H9 (cell line): ENCODE results near the gene EXD2. TPM values are rescaled to one million over a fixed set of nuclear protein-coding genes. Genes with fewer than 3 reads are reported as not detected.

Experiments
- DNase-seq: peaks from one replicate; pipeline ENCODE4 v3.0.0-alpha.2; 2017
- H2AFZ ChIP-seq: one replicate; pipeline ENCODE4 v1.6.1; 2013; ENCODE audit warnings: mild to moderate bottlenecking, low read length, control low read depth, moderate library complexity
- H2AK5ac ChIP-seq: 2 replicates; pipeline ENCODE4 v1.6.1; 2013; ENCODE audit warnings: low read length, control low read depth, mixed read lengths; ENCODE audit not compliant: insufficient read length
- H2BK120ac ChIP-seq: one replicate; pipeline ENCODE4 v1.6.1; 2013; ENCODE audit warnings: low read depth, mild to moderate bottlenecking, low read length, control low read depth, inconsistent platforms; ENCODE audit not compliant: poor library complexity, severe bottlenecking
- H2BK12ac ChIP-seq: 2 replicates; pipeline ENCODE4 v1.6.1; 2013; ENCODE audit warnings: low read length, control low read depth, mixed read lengths, low read depth; ENCODE audit not compliant: insufficient read length
- H2BK15ac ChIP-seq: 2 replicates; pipeline ENCODE4 v1.6.1; 2013; ENCODE audit warnings: low read depth, low read length, control low read depth
- H2BK20ac ChIP-seq: one replicate; pipeline ENCODE4 v1.6.1; 2013; ENCODE audit warnings: low read depth, mild to moderate bottlenecking, low read length, control low read depth, inconsistent platforms; ENCODE audit not compliant: poor library complexity, severe bottlenecking
- H2BK5ac ChIP-seq: 2 replicates; pipeline ENCODE4 v1.6.1; 2013; ENCODE audit warnings: low read length, control low read depth, mixed read lengths; ENCODE audit not compliant: insufficient read length
- H3K14ac ChIP-seq: 2 replicates; pipeline ENCODE4 v1.6.1; 2013; ENCODE audit warnings: low read length, control low read depth; ENCODE audit not compliant: insufficient read depth
- H3K18ac ChIP-seq: 2 replicates; pipeline ENCODE4 v1.6.1; 2013; ENCODE audit warnings: low read depth, mild to moderate bottlenecking, mixed read lengths, low read length, control low read depth; ENCODE audit not compliant: insufficient read length
- H3K23ac ChIP-seq: 2 replicates; pipeline ENCODE4 v1.6.1; 2013; ENCODE audit warnings: low read length, control low read depth, mixed read lengths, low read depth; ENCODE audit not compliant: insufficient read length
- H3K23me2 ChIP-seq: 2 replicates; pipeline ENCODE4 v1.6.1; 2013; ENCODE audit warnings: low read depth, mild to moderate bottlenecking, mixed read lengths, low read length, control low read depth; ENCODE audit not compliant: insufficient read length, poor library complexity, severe bottlenecking
- H3K27ac ChIP-seq: 2 replicates; pipeline ENCODE4 v1.5.1; 2013; ENCODE audit warnings: low read length, control low read depth, mixed read lengths, low read depth; ENCODE audit not compliant: insufficient read length
- H3K27me3 ChIP-seq: 2 replicates; pipeline ENCODE4 v1.6.1; 2013; ENCODE audit warnings: low read length, control low read depth, inconsistent platforms; ENCODE audit not compliant: insufficient read depth
- H3K4ac ChIP-seq: 2 replicates; pipeline ENCODE4 v1.6.1; 2013; ENCODE audit warnings: low read depth, mild to moderate bottlenecking, control low read depth, inconsistent platforms, low read length, moderate library complexity
- H3K4me1 ChIP-seq: 2 replicates; pipeline ENCODE4 v1.6.1; 2013; ENCODE audit warnings: low read length, control low read depth, inconsistent platforms; ENCODE audit not compliant: insufficient read depth
- H3K4me2 ChIP-seq: 2 replicates; pipeline ENCODE4 v1.6.1; 2013; ENCODE audit warnings: low read length, control low read depth, mixed read lengths; ENCODE audit not compliant: insufficient read length, insufficient read depth
- H3K56ac ChIP-seq: 2 replicates; pipeline ENCODE4 v1.6.1; 2013; ENCODE audit warnings: low read depth, mild to moderate bottlenecking, mixed read lengths, low read length, control low read depth; ENCODE audit not compliant: insufficient read length
- H3K79me1 ChIP-seq: 2 replicates; pipeline ENCODE4 v1.6.1; 2013; ENCODE audit warnings: low read depth, mild to moderate bottlenecking, moderate library complexity, low read length, control low read depth, inconsistent platforms; ENCODE audit not compliant: insufficient read depth, poor library complexity, severe bottlenecking
- H3K79me2 ChIP-seq: 2 replicates; pipeline ENCODE4 v1.6.1; 2013; ENCODE audit warnings: low read length, control low read depth, inconsistent platforms; ENCODE audit not compliant: insufficient read depth
- H3K9ac ChIP-seq: 2 replicates; pipeline ENCODE4 v1.6.1; 2013; ENCODE audit warnings: low read length, control low read depth, mixed read lengths; ENCODE audit not compliant: insufficient read length; ENCODE audit errors: extremely low read depth
- H3K9me3 ChIP-seq: one replicate; pipeline ENCODE4 v1.6.1; 2013; ENCODE audit warnings: low read depth, low read length, inconsistent platforms; ENCODE audit not compliant: control insufficient read depth
- H3T11ph ChIP-seq: one replicate; pipeline ENCODE4 v1.6.1; 2013; ENCODE audit warnings: mild to moderate bottlenecking, low read length, control low read depth, inconsistent platforms
- H4K20me1 ChIP-seq: one replicate; pipeline ENCODE4 v1.6.1; 2013; ENCODE audit not compliant: control insufficient read depth, insufficient read length, insufficient read depth
- H4K5ac ChIP-seq: 2 replicates; pipeline ENCODE4 v1.6.1; 2013; ENCODE audit warnings: low read depth, mild to moderate bottlenecking, mixed read lengths, low read length, control low read depth; ENCODE audit not compliant: insufficient read length
- H4K8ac ChIP-seq: replicated peaks from 2 replicates; pipeline ENCODE4 v1.6.1; 2013; ENCODE audit warnings: low read length, control low read depth, mixed read lengths, low read depth; ENCODE audit not compliant: insufficient read length
- H4K91ac ChIP-seq: 2 replicates; pipeline ENCODE4 v1.6.1; 2013; ENCODE audit warnings: low read depth, mild to moderate bottlenecking, moderate library complexity, mixed read lengths, low read length, control low read depth; ENCODE audit not compliant: insufficient read length
- H3K27ac Mint-ChIP-seq, 3 experiments: 2 replicates in 2 of 3; 3 replicates in 1 of 3; pipeline ENCODE4 v1.8.0; 2020 to 2021; ENCODE audit warnings: mixed read lengths in 3 of 3, mild to moderate bottlenecking in 1 of 3, moderate library complexity in 1 of 3
- H3K27me3 Mint-ChIP-seq: 2 replicates; pipeline ENCODE4 v1.8.0; 2021; ENCODE audit warnings: low read depth, mild to moderate bottlenecking, moderate library complexity, mixed read lengths
- H3K36me3 Mint-ChIP-seq, 3 experiments: 2 replicates in 2 of 3; 3 replicates in 1 of 3; pipeline ENCODE4 v1.8.0; 2020 to 2021; ENCODE audit warnings: low read depth in 3 of 3, mixed read lengths in 3 of 3; ENCODE audit not compliant: insufficient read depth in 1 of 3
- H3K4me1 Mint-ChIP-seq, 2 experiments: 2 replicates each; pipeline ENCODE4 v1.8.0; 2020; ENCODE audit warnings: mixed read lengths in 2 of 2
- H3K4me3 Mint-ChIP-seq, 2 experiments: 2 replicates in 1 of 2; 3 replicates in 1 of 2; pipeline ENCODE4 v1.8.0; 2020 to 2021; ENCODE audit warnings: mild to moderate bottlenecking in 2 of 2, mixed read lengths in 2 of 2, moderate library complexity in 1 of 2
- H3K9me3 Mint-ChIP-seq, 2 experiments: 2 replicates in 1 of 2; 3 replicates in 1 of 2; pipeline ENCODE4 v1.8.0; 2020; ENCODE audit warnings: mild to moderate bottlenecking in 2 of 2, mixed read lengths in 2 of 2, moderate library complexity in 1 of 2
- CTCF ChIP-seq: fragments of 200-600 bp; sonication (generic); conservative IDR thresholded peaks from 3 replicates; pipeline ENCODE4 v1.8.0; 2021; ENCODE audit warnings: antibody characterized with exemption, mild to moderate bottlenecking
- WGBS: extraction: QIAGEN DNeasy Blood & Tissue Kit; methylation state at CpG from one replicate; pipeline ENCODE4 v1.1.7; 2013; ENCODE audit warnings: missing lambda C conversion rate, low lambda C conversion rate, mixed read lengths; ENCODE audit not compliant: insufficient read length; ENCODE audit errors: extremely low coverage; 5-methylcytosine and 5-hydroxymethylcytosine counted together
- total RNA-seq: library from RNA; stranded (reverse); gene quantifications from 2 replicates; pipeline ENCODE4 v1.2.1, GENCODE V29; 2021

The EXD2 gene
- total RNA-seq, 1 experiment from 2014 or later = 19.6 TPM

- Histone ChIP-seq H3K27me3 (no peaks in the 10 kb centered on the region), H3T11ph (no peak overlapping the region), H4K8ac (no peak overlapping the region), H3K4ac (no peak overlapping the region), H2BK120ac (no peak overlapping the region), H2AK5ac (no peak overlapping the region), H3K9ac (no peak overlapping the region), H2BK5ac (no peak overlapping the region), H3K14ac (no peak overlapping the region), H2AFZ (no peak overlapping the region), H3K4me2 (no peak overlapping the region), H3K27ac (no peak overlapping the region), H3K18ac (no peak overlapping the region), H3K4me1 (no peaks in the 10 kb centered on the region), H4K20me1 (no peaks in the 10 kb centered on the region), H3K79me2 (0 out of 2 replicates have a peak, but pooled peaks cover 2% of the 10 kb centered on the region), H3K23me2 (no peaks in the 10 kb centered on the region), H3K23ac (no peak overlapping the region), H3K9me3 (no peaks in the 10 kb centered on the region), H2BK20ac (no peak overlapping the region), H2BK15ac (no peak overlapping the region), H3K56ac (no peak overlapping the region), H2BK12ac (no peak overlapping the region), H4K5ac (no peak overlapping the region), H3K79me1 (no peaks in the 10 kb centered on the region), H4K91ac (no peak overlapping the region)
- WGBS = no CpG with 5 or more reads among the region's 2 CpGs
- H3K4me1 Mint-ChIP-seq = peaks cover 5 to 7% of the 10 kb centered on the region in 2 experiments; a peak in 3 of 4 replicates
- no peak overlapping the region for H3K4me3 Mint-ChIP-seq
- no peak for TF ChIP-seq CTCF
- no peak overlapping the region; a peak in 1 of 7 replicates for H3K27ac Mint-ChIP-seq
- H3K9me3 Mint-ChIP-seq = no peaks in the 10 kb centered on the region
- peaks cover 9 to 41% (median 28%) of the 10 kb centered on the region in 3 experiments; a peak in 6 of 7 replicates for H3K36me3 Mint-ChIP-seq
- no peak for DNase-seq
- no peaks in the 10 kb centered on the region; the same call in 1 of the 2 replicates for H3K27me3 Mint-ChIP-seq
These were observed 50.3 kb downstream of the EXD2 start for GRCh38 chr14:69241577-69241976.
